Measurements from ENCODE around the gene GRIP2. TPM values are rescaled to one million over a fixed set of nuclear protein-coding genes. Genes with fewer than 3 reads are reported as not detected.

GRIP2 gene
- total RNA-seq, 1 donor = not detected

GRCh38 chr3:14568269-14568668, 28.1 kb upstream of the GRIP2 start:
- H3K4me1 ChIP-seq (ENCODE audit: insufficient read depth, low read length) = peaks cover 4% of the 10 kb centered on the region
- no peak overlapping the region for H3K4me3 ChIP-seq (ENCODE audit: low read length)
- no peaks in the 10 kb centered on the region for H3K9me3 ChIP-seq (ENCODE audit: low read depth, low read length)
- no peaks in the 10 kb centered on the region for H3K27me3 ChIP-seq (ENCODE audit: insufficient read depth, low read length)

GRCh38 chr3:14566812-14567211, 26.7 kb upstream of the GRIP2 start:
- H3K9me3 ChIP-seq (ENCODE audit: low read depth, low read length) = no peaks in the 10 kb centered on the region
- no peaks in the 10 kb centered on the region for H3K27me3 ChIP-seq (ENCODE audit: insufficient read depth, low read length)
- no peak overlapping the region for H3K4me3 ChIP-seq (ENCODE audit: low read length)
- peaks cover 4% of the 10 kb centered on the region for H3K4me1 ChIP-seq (ENCODE audit: insufficient read depth, low read length)

GRCh38 chr3:14565868-14566588, 25.9 kb upstream of the GRIP2 start:
- no peaks in the 10 kb centered on the region for H3K9me3 ChIP-seq (ENCODE audit: low read depth, low read length)
- H3K27me3 ChIP-seq (ENCODE audit: insufficient read depth, low read length) = no peaks in the 10 kb centered on the region
- H3K4me1 ChIP-seq (ENCODE audit: insufficient read depth, low read length) = peaks cover 4% of the 10 kb centered on the region
- H3K4me3 ChIP-seq (ENCODE audit: low read length) = no peak overlapping the region

GRCh38 chr3:14564741-14565140, 24.6 kb upstream of the GRIP2 start:
- Histone ChIP-seq H3K4me1 (ENCODE audit: insufficient read depth, low read length) (peaks cover 4% of the 10 kb centered on the region), H3K27me3 (ENCODE audit: insufficient read depth, low read length) (no peaks in the 10 kb centered on the region), H3K9me3 (ENCODE audit: low read depth, low read length) (no peaks in the 10 kb centered on the region)

GRCh38 chr3:14563946-14564539, 23.9 kb upstream of the GRIP2 start:
- peaks cover under 1% of the 10 kb centered on the region for H3K4me1 ChIP-seq (ENCODE audit: insufficient read depth, low read length)
- H3K9me3 ChIP-seq (ENCODE audit: low read depth, low read length) = no peaks in the 10 kb centered on the region
- H3K4me3 ChIP-seq (ENCODE audit: low read length) = no peak overlapping the region
- H3K27me3 ChIP-seq (ENCODE audit: insufficient read depth, low read length) = no peaks in the 10 kb centered on the region

More at GRCh38 chr3:14564741-14565140, 24.6 kb upstream of the GRIP2 start:
- no peak overlapping the region for H3K4me3 ChIP-seq (ENCODE audit: low read length)

- no peak overlapping the region for H3K4me3 ChIP-seq (ENCODE audit: low read length)
- no peaks in the 10 kb centered on the region for H3K27me3 ChIP-seq (ENCODE audit: insufficient read depth, low read length)
- no peaks in the 10 kb centered on the region for H3K4me1 ChIP-seq (ENCODE audit: insufficient read depth, low read length)
- no peaks in the 10 kb centered on the region for H3K9me3 ChIP-seq (ENCODE audit: low read depth, low read length)
Observed at GRCh38 chr3:14562121-14562890, 22.2 kb upstream of the GRIP2 start.

GRCh38 chr3:14561051-14561960, 21.2 kb upstream of the GRIP2 start:
- H3K9me3 ChIP-seq (ENCODE audit: low read depth, low read length) = no peaks in the 10 kb centered on the region
- no peaks in the 10 kb centered on the region for H3K4me1 ChIP-seq (ENCODE audit: insufficient read depth, low read length)
- peaks cover 4% of the 10 kb centered on the region for H3K27me3 ChIP-seq (ENCODE audit: insufficient read depth, low read length)
- H3K4me3 ChIP-seq (ENCODE audit: low read length) = no peak overlapping the region

- Histone ChIP-seq H3K4me3 (ENCODE audit: low read length) (no peak overlapping the region), H3K9me3 (ENCODE audit: low read depth, low read length) (no peaks in the 10 kb centered on the region), H3K4me1 (ENCODE audit: insufficient read depth, low read length) (no peaks in the 10 kb centered on the region), H3K27me3 (ENCODE audit: insufficient read depth, low read length) (peaks cover 5% of the 10 kb centered on the region)
Observed at GRCh38 chr3:14560110-14560509, 20.0 kb upstream of the GRIP2 start.

- Histone ChIP-seq H3K27me3 (ENCODE audit: insufficient read depth, low read length) (peaks cover 8% of the 10 kb centered on the region), H3K9me3 (ENCODE audit: low read depth, low read length) (no peaks in the 10 kb centered on the region), H3K4me3 (ENCODE audit: low read length) (no peak overlapping the region), H3K4me1 (ENCODE audit: insufficient read depth, low read length) (no peaks in the 10 kb centered on the region)
Observed at GRCh38 chr3:14558029-14558428, 17.9 kb upstream of the GRIP2 start.

- no peaks in the 10 kb centered on the region for H3K9me3 ChIP-seq (ENCODE audit: low read depth, low read length)
- peaks cover 8% of the 10 kb centered on the region for H3K27me3 ChIP-seq (ENCODE audit: insufficient read depth, low read length)
- H3K4me3 ChIP-seq (ENCODE audit: low read length) = no peak overlapping the region
- no peaks in the 10 kb centered on the region for H3K4me1 ChIP-seq (ENCODE audit: insufficient read depth, low read length)
Observed at GRCh38 chr3:14555835-14556234, 15.7 kb upstream of the GRIP2 start.

- Histone ChIP-seq H3K4me1 (ENCODE audit: insufficient read depth, low read length) (no peaks in the 10 kb centered on the region), H3K27me3 (ENCODE audit: insufficient read depth, low read length) (peaks cover 8% of the 10 kb centered on the region), H3K9me3 (ENCODE audit: low read depth, low read length) (no peaks in the 10 kb centered on the region), H3K4me3 (ENCODE audit: low read length) (no peak overlapping the region)
Observed at GRCh38 chr3:14554715-14555114, 14.6 kb upstream of the GRIP2 start.

GRCh38 chr3:14553871-14554270, 13.7 kb upstream of the GRIP2 start:
- no peaks in the 10 kb centered on the region for H3K9me3 ChIP-seq (ENCODE audit: low read depth, low read length)
- no peaks in the 10 kb centered on the region for H3K4me1 ChIP-seq (ENCODE audit: insufficient read depth, low read length)
- H3K27me3 ChIP-seq (ENCODE audit: insufficient read depth, low read length) = peaks cover 8% of the 10 kb centered on the region
- H3K4me3 ChIP-seq (ENCODE audit: low read length) = no peak overlapping the region

- Histone ChIP-seq H3K27me3 (ENCODE audit: insufficient read depth, low read length) (peaks cover 8% of the 10 kb centered on the region), H3K9me3 (ENCODE audit: low read depth, low read length) (no peaks in the 10 kb centered on the region), H3K4me3 (ENCODE audit: low read length) (no peak overlapping the region), H3K4me1 (ENCODE audit: insufficient read depth, low read length) (no peaks in the 10 kb centered on the region)
Observed at GRCh38 chr3:14552717-14553116, 12.6 kb upstream of the GRIP2 start.

GRCh38 chr3:14552041-14552648, 12.0 kb upstream of the GRIP2 start:
- H3K4me3 ChIP-seq (ENCODE audit: low read length) = no peak overlapping the region
- no peaks in the 10 kb centered on the region for H3K4me1 ChIP-seq (ENCODE audit: insufficient read depth, low read length)
- H3K27me3 ChIP-seq (ENCODE audit: insufficient read depth, low read length) = peaks cover 8% of the 10 kb centered on the region
- no peaks in the 10 kb centered on the region for H3K9me3 ChIP-seq (ENCODE audit: low read depth, low read length)
